Uterus (tissue), 2 donors: ENCODE data around the gene KIRREL3.

ENCODE experiments used
- CTCF ChIP-seq, 4 experiments: fragments of 200-600 bp in 2 of 4; fragments of 450-650 bp in 2 of 4; sonication (generic) in 2 of 4; IDR thresholded peaks; one replicate each; pipeline ENCODE4 v1.5.1; 2016 to 2019; ENCODE audit warnings: antibody characterized with exemption in 4 of 4, mild to moderate bottlenecking in 2 of 4, moderate library complexity in 1 of 4
- POLR2A ChIP-seq, 2 donors: fragments of 450-650 bp; IDR thresholded peaks; one replicate each; pipeline ENCODE4 v1.6.1; 2016; ENCODE audit warnings: antibody characterized with exemption in 2 of 2, mild to moderate bottlenecking in 1 of 2, moderate library complexity in 1 of 2

GRCh38 chr11:126457817-126458216, 542.8 kb downstream of the KIRREL3 start:
- TF ChIP-seq CTCF (IDR thresholded peaks at IDR 0.05) (no peak), POLR2A (IDR thresholded peaks at IDR 0.05) (no peak)
